Chondrocyte (in vitro differentiated cells): ENCODE measurements around the gene DCUN1D3. TPM values are rescaled to one million over a fixed set of nuclear protein-coding genes. Genes with fewer than 3 reads are reported as not detected.
A peak's percentile ranks its signal among the peaks of the same experiment; 100 is the strongest.

Experiments used
- DNase-seq: peaks from one replicate; pipeline ENCODE4 v3.0.0; 2021; ENCODE audit warnings: mixed read lengths, low spot score
- H3K27ac Mint-ChIP-seq: one replicate; pipeline ENCODE4 v1.8.0; 2021; ENCODE audit warnings: mild to moderate bottlenecking, moderate library complexity, mixed read lengths; ENCODE audit not compliant: unreplicated experiment
- H3K27me3 Mint-ChIP-seq: 2 replicates; pipeline ENCODE4 v1.8.0; 2021; ENCODE audit warnings: low read depth, mixed read lengths
- H3K36me3 Mint-ChIP-seq: 2 replicates; pipeline ENCODE4 v1.8.0; 2021; ENCODE audit warnings: low read depth, mixed read lengths
- H3K4me1 Mint-ChIP-seq: 2 replicates; pipeline ENCODE4 v1.8.0; 2021; ENCODE audit warnings: low read depth, mild to moderate bottlenecking, mixed read lengths
- H3K4me3 Mint-ChIP-seq: one replicate; pipeline ENCODE4 v1.8.0; 2021; ENCODE audit warnings: mild to moderate bottlenecking, moderate library complexity, mixed read lengths; ENCODE audit not compliant: unreplicated experiment
- H3K9me3 Mint-ChIP-seq: 2 replicates; pipeline ENCODE4 v1.8.0; 2021; ENCODE audit warnings: low read depth, mixed read lengths
- total RNA-seq: library from RNA; stranded (reverse); gene quantifications from 3 replicates; pipeline ENCODE4 v1.2.1, GENCODE V29; 2021
- TF ChIP-seq, protein P1 (sequence below): fragments of 200-600 bp; sonication (generic); IDR thresholded peaks from 2 replicates; pipeline ENCODE4 v1.5.0; 2021; ENCODE audit warnings: antibody characterized with exemption, mild to moderate bottlenecking, moderate library complexity

The DCUN1D3 gene
- total RNA-seq, 1 donor from 2014 or later: 44.4 TPM

DNA sequence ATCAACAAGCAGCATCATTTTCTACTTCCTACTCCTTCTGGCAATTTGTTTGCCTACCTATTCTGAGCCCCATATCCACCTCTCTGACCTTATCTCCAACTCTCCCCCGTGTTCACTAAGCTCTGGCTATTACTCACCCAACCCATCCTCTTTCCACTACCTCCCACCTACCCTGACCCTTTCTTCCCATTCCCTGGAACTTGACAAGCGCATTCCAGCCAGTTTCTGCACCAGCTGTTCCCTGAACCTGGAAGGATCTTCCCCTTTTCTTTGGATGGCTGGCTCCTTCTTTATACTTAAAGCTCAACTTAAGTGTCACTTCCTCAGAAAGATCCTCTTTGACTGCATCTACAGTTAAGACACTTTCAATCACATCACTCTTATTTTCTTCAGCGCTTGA, 2.2 kb downstream of the DCUN1D3 start:
- DNase-seq: no peak
- H3K4me3 Mint-ChIP-seq: peak overlapping the region; percentile 87
- TF ChIP-seq, protein P1, sequence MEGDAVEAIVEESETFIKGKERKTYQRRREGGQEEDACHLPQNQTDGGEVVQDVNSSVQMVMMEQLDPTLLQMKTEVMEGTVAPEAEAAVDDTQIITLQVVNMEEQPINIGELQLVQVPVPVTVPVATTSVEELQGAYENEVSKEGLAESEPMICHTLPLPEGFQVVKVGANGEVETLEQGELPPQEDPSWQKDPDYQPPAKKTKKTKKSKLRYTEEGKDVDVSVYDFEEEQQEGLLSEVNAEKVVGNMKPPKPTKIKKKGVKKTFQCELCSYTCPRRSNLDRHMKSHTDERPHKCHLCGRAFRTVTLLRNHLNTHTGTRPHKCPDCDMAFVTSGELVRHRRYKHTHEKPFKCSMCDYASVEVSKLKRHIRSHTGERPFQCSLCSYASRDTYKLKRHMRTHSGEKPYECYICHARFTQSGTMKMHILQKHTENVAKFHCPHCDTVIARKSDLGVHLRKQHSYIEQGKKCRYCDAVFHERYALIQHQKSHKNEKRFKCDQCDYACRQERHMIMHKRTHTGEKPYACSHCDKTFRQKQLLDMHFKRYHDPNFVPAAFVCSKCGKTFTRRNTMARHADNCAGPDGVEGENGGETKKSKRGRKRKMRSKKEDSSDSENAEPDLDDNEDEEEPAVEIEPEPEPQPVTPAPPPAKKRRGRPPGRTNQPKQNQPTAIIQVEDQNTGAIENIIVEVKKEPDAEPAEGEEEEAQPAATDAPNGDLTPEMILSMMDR: no peak
- H3K27me3 Mint-ChIP-seq: no peaks in the 10 kb centered on the region
- H3K4me1 Mint-ChIP-seq: peaks cover 59% of the 10 kb centered on the region
- H3K27ac Mint-ChIP-seq: peak overlapping the region; percentile 99
- H3K9me3 Mint-ChIP-seq: no peaks in the 10 kb centered on the region
- peaks cover 10% of the 10 kb centered on the region for H3K36me3 Mint-ChIP-seq

DNA sequence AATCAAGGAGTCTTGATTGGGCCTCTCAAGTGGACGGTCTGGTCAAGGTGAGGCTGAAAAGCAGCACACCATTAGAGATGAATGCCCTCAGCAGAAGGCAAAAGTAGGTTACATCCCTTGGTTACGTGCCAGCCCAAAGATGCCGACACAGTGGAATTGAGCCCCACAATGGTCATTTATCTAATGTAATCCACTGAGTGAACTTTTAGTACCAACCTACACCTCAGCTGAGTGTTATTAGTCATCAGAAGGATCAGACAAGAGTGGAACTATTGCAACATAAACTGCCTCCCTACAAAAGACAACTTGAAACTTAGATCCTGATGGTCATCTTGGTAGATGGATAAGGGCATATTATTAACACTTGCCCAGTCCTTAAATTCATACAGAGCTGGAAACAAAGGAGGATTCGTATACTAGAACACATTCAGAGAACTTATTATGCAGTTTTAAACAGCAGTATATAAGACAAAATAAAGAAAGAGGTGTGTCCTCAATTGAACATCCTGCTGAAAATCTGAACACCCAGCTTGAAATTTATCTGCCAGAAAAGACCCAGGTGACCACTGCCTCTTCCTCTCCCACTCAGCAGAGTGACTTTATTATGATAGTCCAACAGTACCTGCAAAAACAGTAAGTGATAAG, 2.8 kb downstream of the DCUN1D3 start:
- Mint-ChIP-seq H3K27me3 (no peaks in the 10 kb centered on the region), H3K9me3 (no peaks in the 10 kb centered on the region), H3K27ac (peak overlapping the region; percentile 99), H3K4me1 (peaks cover 59% of the 10 kb centered on the region), H3K36me3 (peaks cover 10% of the 10 kb centered on the region), H3K4me3 (peak overlapping the region; percentile 87)
- TF ChIP-seq, protein P1: no peak
- no peak for DNase-seq

DNA sequence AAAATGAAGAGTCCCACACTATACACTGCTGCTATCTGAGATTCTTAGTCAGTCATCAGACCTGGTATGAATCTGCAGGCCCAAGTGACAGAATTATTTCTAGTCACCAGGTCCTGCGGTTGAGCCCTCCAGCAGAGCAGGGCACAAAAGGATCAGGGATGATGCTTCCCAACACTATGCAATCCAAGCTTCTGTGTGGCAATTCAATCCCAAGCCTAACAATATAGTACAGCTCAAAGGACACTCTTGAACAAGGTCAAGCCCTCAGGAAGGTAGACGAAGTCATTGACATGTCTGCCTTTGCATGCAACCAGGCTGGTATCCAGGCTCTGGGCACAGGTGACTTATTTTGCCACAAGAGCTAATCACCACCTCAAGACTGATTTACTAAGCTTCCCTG, 5.8 kb downstream of the DCUN1D3 start:
- Mint-ChIP-seq H3K27ac (no peak overlapping the region), H3K36me3 (peaks cover 12% of the 10 kb centered on the region), H3K27me3 (no peaks in the 10 kb centered on the region), H3K9me3 (no peaks in the 10 kb centered on the region), H3K4me1 (peaks cover 62% of the 10 kb centered on the region), H3K4me3 (no peak overlapping the region)
- TF ChIP-seq, protein P1: no peak
- DNase-seq: no peak

DNA sequence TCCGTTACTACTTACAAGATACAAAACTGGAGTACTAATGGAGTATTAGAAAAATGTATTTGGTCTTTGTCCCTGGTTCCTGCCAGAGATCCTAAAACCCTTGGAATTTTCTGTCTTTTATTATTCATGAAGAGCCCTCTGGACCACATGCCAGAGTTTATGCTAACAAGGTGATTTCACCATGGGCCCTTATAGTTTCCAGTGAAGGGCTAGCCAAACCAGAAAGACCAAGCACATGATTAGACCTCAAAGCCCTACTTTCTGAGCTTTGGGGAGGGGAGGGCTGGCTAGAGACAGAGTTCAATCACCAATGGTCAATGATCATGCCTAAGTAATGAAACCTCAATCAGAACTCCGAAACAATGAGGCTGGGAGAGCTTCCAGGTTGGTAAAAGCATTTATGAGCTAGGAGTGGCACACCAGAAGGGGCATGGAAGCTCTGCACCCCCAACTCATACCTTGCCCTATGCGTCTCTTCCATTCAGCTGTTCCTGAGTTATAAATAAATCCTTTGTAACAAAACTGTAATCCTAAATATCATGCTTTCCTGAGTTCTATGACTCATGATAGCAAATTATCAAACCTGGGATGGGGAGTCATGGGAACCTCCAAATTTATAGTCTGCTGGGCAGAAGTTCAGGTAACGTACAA, 10.4 kb downstream of the DCUN1D3 start:
- peaks cover 3% of the 10 kb centered on the region for H3K36me3 Mint-ChIP-seq
- DNase-seq: no peak
- TF ChIP-seq, protein P1: no peak
- H3K4me1 Mint-ChIP-seq: peaks cover 42% of the 10 kb centered on the region
- H3K9me3 Mint-ChIP-seq: no peaks in the 10 kb centered on the region
- H3K27me3 Mint-ChIP-seq: no peaks in the 10 kb centered on the region
- no peak overlapping the region for H3K4me3 Mint-ChIP-seq
- H3K27ac Mint-ChIP-seq: peak overlapping the region; percentile 65

DNA sequence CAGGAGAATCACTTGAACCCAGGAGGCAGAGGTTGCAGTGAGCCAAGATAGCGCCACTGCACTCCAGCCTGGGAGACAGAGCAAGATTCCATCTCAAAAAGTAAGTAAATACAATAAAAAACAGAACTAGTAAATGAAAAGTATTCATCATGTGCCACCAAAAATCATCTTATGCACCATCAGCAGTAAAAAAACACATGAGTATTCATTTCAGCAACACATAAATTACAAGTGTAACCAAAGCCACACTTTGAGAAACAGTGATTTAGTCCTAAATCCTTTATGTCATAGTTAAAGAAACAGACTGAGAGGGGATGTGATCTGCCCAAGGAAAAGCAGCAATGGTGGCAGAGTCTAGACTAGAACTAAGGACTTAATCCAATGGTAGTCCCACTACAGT, 13.0 kb downstream of the DCUN1D3 start:
- no peak for DNase-seq
- H3K36me3 Mint-ChIP-seq: peaks cover 2% of the 10 kb centered on the region
- TF ChIP-seq, protein P1: no peak
- H3K4me1 Mint-ChIP-seq: peaks cover 39% of the 10 kb centered on the region
- no peak overlapping the region for H3K4me3 Mint-ChIP-seq
- no peak overlapping the region for H3K27ac Mint-ChIP-seq
- no peaks in the 10 kb centered on the region for H3K27me3 Mint-ChIP-seq
- H3K9me3 Mint-ChIP-seq: no peaks in the 10 kb centered on the region
